Naive thymus-derived CD8-positive, alpha-beta T cell (primary cell): ENCODE data around the gene SLC39A11. TPM values are rescaled to one million over a fixed set of nuclear protein-coding genes. Genes with fewer than 3 reads are reported as not detected.
A peak's percentile ranks its signal among the peaks of the same experiment; 100 is the strongest.

Source experiments
- ATAC-seq, 2 donors: fragments of 150-1000 bp; cut with Tn5 transposase in 1 of 2; sonication (Bioruptor Pico), chemical (Tn5 transposase) in 1 of 2; 1 replicate in 1 of 2; 2 replicates in 1 of 2; pipeline ENCODE4 v1.10.0; 2021; ENCODE audit warnings: mild to moderate bottlenecking in 2 of 2, moderate library complexity in 2 of 2
- POLR2A ChIA-PET: fragments of 350-600 bp; sonication (Branson Sonifier 250); formaldehyde crosslinking; loops from one replicate; lab custom pipeline; 2021; ENCODE audit warnings: antibody characterized with exemption; lab: Charles Lee
- DNase-seq, 10 donors: peaks; one replicate each; pipeline versions ENCODE4 v3.0.0 to v3.0.0-alpha.2; 2020 to 2022
- H3K27ac Mint-ChIP-seq, 10 donors: one replicate each; pipeline ENCODE4 v1.8.0; 2020 to 2022; ENCODE audit warnings: mild to moderate bottlenecking in 10 of 10, mixed read lengths in 10 of 10, moderate library complexity in 4 of 10, inconsistent platforms in 1 of 10
- H3K27me3 Mint-ChIP-seq, 5 donors: one replicate each; pipeline ENCODE4 v1.8.0; 2021 to 2022; ENCODE audit warnings: mixed read lengths in 5 of 5
- H3K36me3 Mint-ChIP-seq, 3 donors: one replicate each; pipeline ENCODE4 v1.8.0; 2020 to 2022; ENCODE audit warnings: mixed read lengths in 3 of 3, mild to moderate bottlenecking in 2 of 3, inconsistent platforms in 1 of 3
- H3K4me1 Mint-ChIP-seq, 4 donors: one replicate each; pipeline ENCODE4 v1.8.0; 2021 to 2022; ENCODE audit warnings: mixed read lengths in 4 of 4
- H3K4me3 Mint-ChIP-seq, 10 donors: one replicate each; pipeline ENCODE4 v1.8.0; 2020 to 2022; ENCODE audit warnings: mild to moderate bottlenecking in 10 of 10, mixed read lengths in 10 of 10, moderate library complexity in 6 of 10, inconsistent platforms in 1 of 10
- H3K9me3 Mint-ChIP-seq, 9 donors: one replicate each; pipeline ENCODE4 v1.8.0; 2020 to 2022; ENCODE audit warnings: mixed read lengths in 9 of 9, mild to moderate bottlenecking in 3 of 9, inconsistent platforms in 1 of 9, moderate library complexity in 1 of 9
- polyA plus RNA-seq, 3 donors: library from polyadenylated mRNA; unstranded; fragments of 300-500 nt; fragmentation: Illumina TruSeq; gene quantifications; one replicate each; pipeline ENCODE4 v1.2.3, GENCODE V29; 2021
- total RNA-seq, 8 experiments: library from RNA in 2 of 8; stranded (reverse) in 2 of 8; gene quantifications; one replicate each; pipeline ENCODE4 v1.2.3 and lab custom pipeline; 2021 to 2026

The SLC39A11 gene
- total and polyA plus RNA-seq, 5 experiments from 2014 or later, result 6.2 to 14.4 (median 10.3) TPM

DNA sequence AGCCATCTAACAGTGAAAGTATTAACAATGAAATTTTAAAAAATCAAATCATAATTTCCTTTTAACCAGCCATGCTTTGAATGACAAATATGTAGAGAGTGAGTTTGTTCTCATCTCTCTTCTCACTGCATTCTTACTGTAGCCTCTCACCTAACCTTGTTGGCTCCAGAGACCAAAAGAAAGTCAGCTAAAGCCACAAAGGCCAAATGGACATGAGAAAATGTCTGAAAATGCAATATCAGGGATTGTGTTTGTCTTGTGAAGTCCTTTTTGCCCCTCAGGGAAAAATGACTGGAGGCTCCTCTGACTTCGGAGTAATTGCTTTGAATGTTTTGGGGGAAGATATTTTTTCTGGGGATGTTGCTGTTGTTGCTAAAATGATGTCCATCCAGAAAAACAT lies 166.3 kb downstream of the SLC39A11 start:
- Mint-ChIP-seq H3K27ac (no peak overlapping the region), H3K27me3 (no peaks in the 10 kb centered on the region), H3K9me3 (no peaks in the 10 kb centered on the region), H3K36me3 (peaks cover 3 to 10% (median 10%) of the 10 kb centered on the region in 3 donors), H3K4me1 (peaks cover 8 to 12% (median 10%) of the 10 kb centered on the region in 4 donors), H3K4me3 (no peak overlapping the region)
- ATAC-seq, result no peak
- POLR2A ChIA-PET, result no interaction called here
- DNase-seq, result no peak

DNA sequence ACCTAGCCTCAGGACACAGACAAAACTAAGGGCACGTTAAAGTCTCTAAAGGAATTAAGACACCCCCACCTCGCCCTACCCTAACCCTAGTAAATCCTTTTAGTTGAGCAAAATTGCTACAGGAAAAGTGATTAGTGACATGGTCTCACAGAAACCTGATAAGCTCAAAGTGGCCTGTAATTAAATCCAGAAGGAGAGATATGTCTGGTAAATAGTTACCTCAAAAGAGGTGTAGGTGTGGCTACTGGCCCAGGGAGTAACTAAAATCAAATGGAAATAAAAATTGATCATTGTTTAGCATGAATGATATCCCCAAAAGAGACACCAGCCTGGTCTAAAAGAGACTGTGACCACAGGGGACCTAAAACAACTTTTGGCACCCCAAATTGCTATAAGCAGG lies 168.3 kb downstream of the SLC39A11 start:
- Mint-ChIP-seq H3K27me3 (no peaks in the 10 kb centered on the region), H3K9me3 (no peaks in the 10 kb centered on the region), H3K4me1 (peaks cover 0 to 8% (median 0%) of the 10 kb centered on the region in 4 donors), H3K27ac (no peak overlapping the region), H3K4me3 (no peak overlapping the region), H3K36me3 (peaks cover 3 to 12% (median 10%) of the 10 kb centered on the region in 3 donors)
- ATAC-seq, result no peak
- DNase-seq, result no peak
- POLR2A ChIA-PET, result interaction anchor here (0.7 kb wide), 1 partner anchor 93 kb away, joined by 4 read pairs; no protein-coding TSS in a partner anchor

DNA sequence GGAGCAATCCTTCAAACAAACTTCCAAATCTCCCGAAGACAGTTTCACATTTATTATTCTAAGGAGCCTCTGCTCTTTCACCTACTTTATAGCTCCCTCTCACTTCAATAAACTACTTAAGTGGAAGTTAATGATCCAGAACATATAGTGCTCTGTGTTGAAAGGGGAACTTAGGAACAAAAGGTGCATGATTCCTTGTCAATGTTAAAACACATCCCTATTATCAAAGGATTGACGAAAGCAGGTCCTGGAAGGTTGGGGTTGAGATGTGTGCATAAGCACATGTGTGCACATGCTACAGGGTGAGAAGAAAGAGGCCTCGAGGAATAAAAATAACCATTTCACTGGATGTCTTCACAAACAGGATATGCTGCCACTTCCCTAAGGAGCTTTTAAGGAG lies 170.3 kb downstream of the SLC39A11 start:
- H3K27ac Mint-ChIP-seq, result no peak overlapping the region
- POLR2A ChIA-PET, result no interaction called here
- ATAC-seq, result no peak
- H3K27me3 Mint-ChIP-seq, result no peaks in the 10 kb centered on the region
- no peak for DNase-seq
- peaks cover 0 to 5% (median 0%) of the 10 kb centered on the region in 4 donors for H3K4me1 Mint-ChIP-seq
- H3K9me3 Mint-ChIP-seq, result no peaks in the 10 kb centered on the region
- no peak overlapping the region for H3K4me3 Mint-ChIP-seq
- H3K36me3 Mint-ChIP-seq, result peaks cover 10 to 21% (median 10%) of the 10 kb centered on the region in 3 donors

DNA sequence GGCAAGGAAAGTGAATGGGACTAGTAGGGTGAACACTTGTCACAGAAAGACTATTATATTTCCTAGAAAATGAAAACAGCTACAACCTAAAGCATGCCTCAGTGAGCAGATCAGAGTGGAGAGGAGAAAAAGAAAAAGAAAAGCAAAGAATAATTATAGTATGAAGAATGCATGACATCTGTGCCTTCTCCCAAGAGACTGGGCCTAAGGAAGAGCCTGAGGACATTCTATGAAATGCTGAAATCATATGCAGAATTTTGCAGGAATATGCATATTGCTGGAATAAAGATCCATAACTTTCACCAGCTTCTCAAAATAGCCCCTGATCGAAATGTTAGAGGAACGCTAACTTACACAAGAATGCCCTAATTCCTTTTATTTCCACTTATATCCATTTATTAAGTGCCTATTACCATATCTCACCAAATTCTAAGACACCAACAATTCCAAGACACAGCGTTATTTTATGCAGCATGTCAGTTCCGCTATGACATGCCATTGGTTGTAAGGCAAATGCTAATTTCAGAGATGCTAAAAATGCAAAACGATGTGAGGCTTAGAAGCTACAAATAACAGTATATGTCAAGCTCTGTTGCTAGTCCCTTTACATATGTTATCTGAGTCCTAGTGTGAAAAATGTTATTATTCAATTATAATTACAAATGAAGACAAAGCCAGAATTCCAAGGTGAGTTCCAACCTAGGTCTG lies 171.0 kb downstream of the SLC39A11 start:
- no peaks in the 10 kb centered on the region for H3K27me3 Mint-ChIP-seq
- H3K4me3 Mint-ChIP-seq, result no peak overlapping the region
- no peak for ATAC-seq
- peaks cover 0 to 5% (median 0%) of the 10 kb centered on the region in 4 donors for H3K4me1 Mint-ChIP-seq
- no peak overlapping the region for H3K27ac Mint-ChIP-seq
- no peaks in the 10 kb centered on the region for H3K9me3 Mint-ChIP-seq
- DNase-seq, result no peak
- POLR2A ChIA-PET, result no interaction called here
- H3K36me3 Mint-ChIP-seq, result peaks cover 10 to 22% (median 14%) of the 10 kb centered on the region in 3 donors

DNA sequence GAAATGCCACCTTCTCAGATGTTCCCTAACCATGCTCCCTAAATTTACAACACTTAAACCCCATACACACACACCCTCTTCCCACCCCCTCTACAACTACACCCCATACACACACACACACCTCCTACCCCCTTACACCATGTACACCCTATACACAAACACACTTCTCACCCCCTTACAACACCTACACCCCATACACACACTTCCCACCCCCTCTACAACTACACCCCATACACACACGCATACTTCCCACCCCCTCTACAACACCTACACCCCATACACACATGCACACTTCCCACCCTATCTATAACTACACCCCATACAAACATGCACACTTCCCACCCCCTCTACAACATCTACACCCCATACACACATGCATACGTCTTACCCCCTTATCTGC lies 172.0 kb downstream of the SLC39A11 start:
- Mint-ChIP-seq H3K36me3 (peaks cover 10 to 19% (median 14%) of the 10 kb centered on the region in 3 donors), H3K4me1 (peaks cover 0 to 5% (median 0%) of the 10 kb centered on the region in 4 donors), H3K4me3 (no peak overlapping the region), H3K27ac (no peak overlapping the region), H3K9me3 (no peaks in the 10 kb centered on the region), H3K27me3 (no peaks in the 10 kb centered on the region)
- ATAC-seq, result no peak
- POLR2A ChIA-PET, result no interaction called here
- DNase-seq, result no peak

DNA sequence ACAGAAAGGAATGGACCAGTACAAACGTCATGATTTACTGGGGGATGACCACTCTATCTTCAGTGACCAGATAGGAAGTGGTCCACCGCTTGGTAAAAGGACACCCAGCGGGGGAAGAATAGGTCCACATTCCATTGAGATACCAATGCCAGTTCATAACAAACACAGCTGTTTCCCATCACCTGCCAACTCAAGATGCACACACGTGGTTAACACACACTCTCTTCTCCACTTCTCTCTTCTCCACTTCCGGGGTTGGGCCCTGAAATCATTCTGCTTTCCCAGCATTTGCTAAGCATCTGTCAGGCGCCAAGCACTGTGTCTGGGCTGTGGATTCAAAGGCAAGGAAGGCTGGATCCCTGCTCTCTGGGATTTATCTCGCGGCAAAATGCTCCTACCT lies 175.5 kb downstream of the SLC39A11 start:
- POLR2A ChIA-PET, result no interaction called here
- no peak for ATAC-seq
- Mint-ChIP-seq H3K9me3 (no peaks in the 10 kb centered on the region), H3K27ac (no peak overlapping the region), H3K36me3 (peaks cover 0 to 14% (median 11%) of the 10 kb centered on the region in 3 donors), H3K4me1 (peaks cover 0 to 4% (median under 1%) of the 10 kb centered on the region in 4 donors), H3K4me3 (no peak overlapping the region), H3K27me3 (no peaks in the 10 kb centered on the region)
- no peak for DNase-seq

DNA sequence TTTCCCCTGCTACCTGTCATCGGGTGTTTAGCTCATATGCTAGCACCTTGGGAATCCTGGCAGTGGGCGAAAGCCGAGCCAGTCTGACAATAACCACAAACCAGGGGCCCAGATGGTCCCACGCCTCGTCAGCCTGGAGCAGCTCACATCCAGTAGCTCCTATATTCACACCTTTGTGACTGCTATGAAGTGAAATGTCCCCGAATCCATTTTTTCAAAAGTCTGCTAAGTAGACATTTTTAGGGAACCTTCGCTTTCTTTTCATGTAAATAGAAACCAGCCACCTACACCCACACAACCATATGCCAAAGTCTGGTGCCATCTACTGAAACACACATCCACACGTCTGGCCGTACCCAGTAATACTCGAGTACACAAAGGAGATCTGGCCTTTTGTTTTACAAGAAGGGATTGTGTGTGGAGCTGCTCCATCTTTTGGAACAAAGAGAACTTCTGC lies 176.8 kb downstream of the SLC39A11 start:
- POLR2A ChIA-PET, result no interaction called here
- H3K27me3 Mint-ChIP-seq, result no peaks in the 10 kb centered on the region

DNA sequence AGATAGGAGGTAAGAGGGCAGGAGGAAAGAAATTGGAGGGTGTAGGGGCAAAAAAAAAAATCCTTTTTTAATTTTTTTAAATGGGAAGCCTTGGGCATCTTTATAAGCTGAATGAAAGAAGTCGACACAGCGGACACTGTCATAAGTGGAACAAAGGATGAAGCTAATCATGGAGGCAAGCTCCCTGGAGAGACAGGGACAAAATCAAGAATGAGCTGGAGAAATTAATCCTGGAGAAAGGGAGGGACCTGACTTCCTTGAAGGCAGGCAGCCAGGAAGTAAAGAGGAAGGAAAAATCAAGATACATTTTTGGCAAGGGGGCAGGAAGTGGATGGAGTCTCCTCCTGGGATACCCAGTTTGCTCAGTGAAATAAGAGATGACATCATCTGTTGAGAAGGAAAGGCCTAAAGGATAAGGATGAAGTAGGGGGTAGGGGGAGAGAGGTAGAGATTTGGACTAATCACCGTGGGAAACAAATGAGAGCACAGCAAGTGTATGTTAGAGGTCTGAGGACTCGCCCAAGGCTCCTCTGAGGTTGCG lies 179.3 kb downstream of the SLC39A11 start:
- ATAC-seq (no peak), DNase-seq (no peak)
- Mint-ChIP-seq H3K9me3 (no peaks in the 10 kb centered on the region), H3K36me3 (peaks cover 0 to 19% (median 19%) of the 10 kb centered on the region in 3 donors), H3K4me1 (peaks cover 0 to 2% (median under 1%) of the 10 kb centered on the region in 4 donors), H3K4me3 (no peak overlapping the region), H3K27ac (no peak overlapping the region), H3K27me3 (no peaks in the 10 kb centered on the region)
- POLR2A ChIA-PET, result no interaction called here

More for the DNA sequence above, 176.8 kb downstream of the SLC39A11 start:
- Mint-ChIP-seq H3K4me3 (no peak overlapping the region), H3K4me1 (peaks cover 0 to 2% (median under 1%) of the 10 kb centered on the region in 4 donors), H3K27ac (peak overlapping the region in 1 of 10 donors; percentile 39), H3K9me3 (no peaks in the 10 kb centered on the region), H3K36me3 (peaks cover 0 to 16% (median 11%) of the 10 kb centered on the region in 3 donors)
- ATAC-seq (no peak), DNase-seq (no peak)

DNA sequence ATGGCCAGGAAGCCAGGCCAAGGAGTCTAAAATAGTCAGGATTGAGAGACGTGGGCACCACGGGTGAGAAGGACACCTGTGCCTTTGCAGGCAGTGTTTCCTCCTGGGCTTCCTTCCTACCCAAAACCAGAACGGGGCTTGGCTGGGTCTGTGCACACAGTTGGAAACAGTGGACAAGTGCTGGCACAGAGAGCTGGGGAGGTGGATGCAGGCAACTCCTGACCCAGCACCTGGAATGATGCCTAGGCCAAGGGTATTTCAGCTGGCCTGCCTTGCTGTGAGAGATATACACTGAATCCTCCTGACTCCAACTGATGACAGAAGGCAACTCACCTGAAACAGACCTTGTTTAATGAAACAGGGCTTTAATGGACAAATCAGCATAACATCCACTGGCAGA lies 186.2 kb downstream of the SLC39A11 start:
- H3K27ac Mint-ChIP-seq, result peak overlapping the region in 2 of 10 donors; percentile 6 to 39
- peaks cover 0 to 11% (median 0%) of the 10 kb centered on the region in 4 donors for H3K4me1 Mint-ChIP-seq
- ATAC-seq (no peak), DNase-seq (no peak)
- no peaks in the 10 kb centered on the region for H3K9me3 Mint-ChIP-seq
- no peak overlapping the region for H3K4me3 Mint-ChIP-seq
- H3K36me3 Mint-ChIP-seq, result peaks cover 0 to 16% (median 12%) of the 10 kb centered on the region in 3 donors
- H3K27me3 Mint-ChIP-seq, result no peaks in the 10 kb centered on the region
- POLR2A ChIA-PET, result no interaction called here

DNA sequence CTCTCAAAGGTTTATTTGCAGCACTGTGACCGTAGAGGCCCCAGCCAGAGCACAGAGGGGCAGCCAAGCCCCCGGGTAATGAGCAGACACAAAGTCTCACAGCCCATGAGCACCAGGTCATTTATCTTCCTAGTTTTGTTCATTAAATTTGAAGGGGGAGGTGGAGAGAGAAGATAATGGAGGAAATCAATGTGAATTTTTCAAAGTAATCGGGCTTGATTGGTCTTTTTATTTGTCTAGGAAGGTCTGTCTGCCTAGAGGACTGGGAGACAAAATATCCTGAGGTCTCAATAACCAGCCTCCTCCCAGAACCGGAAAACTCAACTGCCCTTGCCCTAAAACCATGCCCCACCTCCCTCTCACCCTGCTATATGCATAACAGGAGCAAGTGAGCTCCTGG lies 189.0 kb downstream of the SLC39A11 start:
- ATAC-seq, result no peak
- POLR2A ChIA-PET, result no interaction called here
- Mint-ChIP-seq H3K9me3 (no peaks in the 10 kb centered on the region), H3K27ac (peak overlapping the region in 1 of 10 donors; percentile 8), H3K36me3 (peaks cover 0 to 16% (median 11%) of the 10 kb centered on the region in 3 donors), H3K4me3 (no peak overlapping the region), H3K4me1 (peaks cover 0 to 11% (median 0%) of the 10 kb centered on the region in 4 donors), H3K27me3 (no peaks in the 10 kb centered on the region)
- DNase-seq, result no peak

DNA sequence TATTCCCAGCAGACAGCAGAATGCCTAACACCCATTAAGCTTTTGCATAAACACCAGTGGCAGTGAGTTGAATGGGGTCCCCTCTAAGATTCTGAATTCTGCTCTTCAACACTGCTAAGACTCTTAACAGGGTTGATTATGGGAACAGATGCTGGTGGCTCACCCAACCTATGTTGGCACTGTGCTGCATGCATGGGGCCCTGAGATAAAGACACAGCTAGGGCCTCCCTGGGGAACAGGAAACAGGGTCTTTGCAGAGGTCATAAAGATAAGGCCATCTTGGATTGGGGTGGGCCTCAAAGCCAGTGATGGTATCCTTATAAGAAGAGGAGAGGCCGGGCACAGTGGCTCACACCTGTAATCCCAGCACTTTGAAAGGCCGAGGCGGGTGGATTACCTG lies 190.8 kb downstream of the SLC39A11 start:
- H3K27ac Mint-ChIP-seq, result no peak overlapping the region
- no peak for ATAC-seq
- POLR2A ChIA-PET, result no interaction called here

DNA sequence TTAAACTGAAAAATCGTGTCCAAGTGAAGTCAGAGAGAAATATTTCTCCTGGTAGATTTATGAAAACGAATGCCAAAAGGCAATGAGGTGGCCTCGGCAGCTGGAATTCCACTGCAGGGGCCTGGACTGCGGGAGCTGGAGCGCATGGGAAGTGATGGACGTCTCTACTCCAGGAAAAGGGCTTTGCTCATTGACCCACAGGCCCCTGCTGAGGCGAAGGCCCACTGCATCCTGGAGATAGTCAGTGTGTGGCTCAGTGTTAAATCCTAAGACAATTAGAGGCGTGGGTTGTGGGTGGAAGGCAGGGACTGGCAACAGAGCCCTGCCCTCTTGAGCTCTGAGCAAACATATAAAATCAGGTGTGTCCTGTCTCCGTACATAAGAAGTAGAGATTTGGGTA lies 191.4 kb downstream of the SLC39A11 start:
- peaks cover 0 to 28% (median 17%) of the 10 kb centered on the region in 3 donors for H3K36me3 Mint-ChIP-seq
- H3K27ac Mint-ChIP-seq, result no peak overlapping the region
- H3K4me3 Mint-ChIP-seq, result no peak overlapping the region
- POLR2A ChIA-PET, result interaction anchor here (0.7 kb wide), 1 partner anchor 1580 kb away, joined by 3 read pairs; no protein-coding TSS in a partner anchor
- no peaks in the 10 kb centered on the region for H3K27me3 Mint-ChIP-seq
- ATAC-seq (no peak), DNase-seq (no peak)
- no peaks in the 10 kb centered on the region for H3K9me3 Mint-ChIP-seq
- H3K4me1 Mint-ChIP-seq, result peaks cover 0 to 5% (median 0%) of the 10 kb centered on the region in 4 donors

More for the DNA sequence above, 190.8 kb downstream of the SLC39A11 start:
- Mint-ChIP-seq H3K27me3 (no peaks in the 10 kb centered on the region), H3K4me3 (no peak overlapping the region), H3K4me1 (peaks cover 0 to 5% (median 0%) of the 10 kb centered on the region in 4 donors), H3K36me3 (peaks cover 0 to 26% (median 17%) of the 10 kb centered on the region in 3 donors), H3K9me3 (no peaks in the 10 kb centered on the region)
- DNase-seq, result no peak

DNA sequence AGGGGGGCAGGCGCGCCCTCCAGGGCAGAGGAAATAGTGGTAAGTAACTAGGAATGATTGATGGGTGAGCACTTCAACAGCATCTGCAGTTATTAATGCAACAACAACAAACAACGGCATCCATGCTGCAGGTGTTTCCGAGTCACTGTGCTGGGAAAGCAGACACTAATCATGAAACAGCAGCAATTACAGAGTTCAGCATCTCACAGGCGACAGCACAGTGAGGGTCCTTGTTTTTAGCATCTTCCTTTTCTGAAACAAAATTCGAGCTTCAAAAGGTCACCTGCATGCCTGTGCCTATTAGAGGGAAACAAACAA lies 191.9 kb downstream of the SLC39A11 start:
- POLR2A ChIA-PET, result interaction anchor here (0.7 kb wide), 1 partner anchor 1580 kb away, joined by 3 read pairs; no protein-coding TSS in a partner anchor
- Mint-ChIP-seq H3K36me3 (peaks cover 0 to 25% (median 13%) of the 10 kb centered on the region in 3 donors), H3K27me3 (no peaks in the 10 kb centered on the region), H3K9me3 (no peaks in the 10 kb centered on the region), H3K27ac (no peak overlapping the region), H3K4me3 (no peak overlapping the region), H3K4me1 (peaks cover 0 to 3% (median 0%) of the 10 kb centered on the region in 4 donors)
- DNase-seq (no peak), ATAC-seq (no peak)
